Liver (tissue), 3 donors: Measurements from ENCODE around the gene DIP2C.

Experiments
- CTCF ChIP-seq: fragments of 150-350 bp; IDR thresholded peaks from 2 replicates; pipeline ENCODE4 v1.5.1; 2017; ENCODE audit warnings: improper control_type of control experiment, low read depth, low read length; ENCODE audit not compliant: missing input control
- GABPA ChIP-seq, 2 donors: IDR thresholded peaks in 1 of 2; conservative IDR thresholded peaks in 1 of 2; 2 replicates each; pipeline ENCODE4 v1.6.1; 2016; ENCODE audit warnings: antibody characterized with exemption in 2 of 2, mild to moderate bottlenecking in 1 of 2, moderate library complexity in 1 of 2
- JUND ChIP-seq, 2 donors: IDR thresholded peaks; 2 replicates each; pipeline ENCODE4 v1.6.1; 2016; ENCODE audit warnings: antibody characterized with exemption in 2 of 2
- NR2F2 ChIP-seq: IDR thresholded peaks from 2 replicates; pipeline ENCODE4 v1.6.1; 2016; ENCODE audit warnings: antibody characterized with exemption
- RAD21 ChIP-seq, 2 donors: IDR thresholded peaks; 2 replicates each; pipeline ENCODE4 v1.6.1; 2016; ENCODE audit warnings: antibody characterized with exemption in 2 of 2, mild to moderate bottlenecking in 2 of 2
- REST ChIP-seq: IDR thresholded peaks from 2 replicates; pipeline ENCODE4 v1.6.1; 2016; ENCODE audit warnings: antibody characterized with exemption, mild to moderate bottlenecking
- SP1 ChIP-seq: IDR thresholded peaks from 2 replicates; pipeline ENCODE4 v1.6.1; 2018; ENCODE audit warnings: antibody characterized with exemption, mild to moderate bottlenecking
- YY1 ChIP-seq: IDR thresholded peaks from 2 replicates; pipeline ENCODE4 v1.6.1; 2016; ENCODE audit warnings: antibody characterized with exemption, mild to moderate bottlenecking
- donor health status: healthy.
- donor health status: healthy.

GRCh38 chr10:373526-374309 is 315.8 kb downstream of the DIP2C start:
- no peak for TF ChIP-seq CTCF
- TF ChIP-seq RAD21 (IDR thresholded peaks at IDR 0.05) = no peak
- TF ChIP-seq GABPA (IDR thresholded peaks at IDR 0.05 in 1 of 2, conservative IDR thresholded peaks at IDR 0.05 in 1 of 2) = no peak
- TF ChIP-seq NR2F2 = no peak
- no peak for TF ChIP-seq JUND (IDR thresholded peaks at IDR 0.05)
- TF ChIP-seq REST = no peak
- TF ChIP-seq YY1 = no peak
- TF ChIP-seq SP1 = no peak
